GOT3 (cell line): ENCODE results near the gene COX7A2.

Source experiments
- DNase-seq: peaks from one replicate; lab custom pipeline; 2025; ENCODE audit warnings: mixed read lengths; lab: John Stamatoyannopoulos, UW

COX7A2 gene

GRCh38 chr6:75220357-75220756 is 23.2 kb downstream of the COX7A2 start:
- no peak for DNase-seq

- no peak for DNase-seq
Measured at GRCh38 chr6:75219263-75219662, 24.3 kb downstream of the COX7A2 start.

GRCh38 chr6:75217193-75217592 is 26.4 kb downstream of the COX7A2 start:
- DNase-seq: no peak

GRCh38 chr6:75215291-75215690 is 28.3 kb downstream of the COX7A2 start:
- no peak for DNase-seq

- DNase-seq: no peak
Measured at GRCh38 chr6:75213732-75214131, 29.9 kb downstream of the COX7A2 start.

GRCh38 chr6:75213112-75213511 is 30.5 kb downstream of the COX7A2 start:
- no peak for DNase-seq

- DNase-seq: no peak
Measured at GRCh38 chr6:75211920-75212590, 31.5 kb downstream of the COX7A2 start.

- DNase-seq: no peak
Measured at GRCh38 chr6:75210885-75211739, 32.5 kb downstream of the COX7A2 start.

GRCh38 chr6:75209184-75209723 is 34.3 kb downstream of the COX7A2 start:
- no peak for DNase-seq

- DNase-seq: peak; percentile 70
Measured at GRCh38 chr6:75208298-75209183, 35.1 kb downstream of the COX7A2 start.

GRCh38 chr6:75206576-75207342 is 36.8 kb downstream of the COX7A2 start:
- DNase-seq: no peak

GRCh38 chr6:75205776-75206575 is 37.6 kb downstream of the COX7A2 start, which contains the start of gene COL12A1:
TSS of gene COL12A1 (minus strand) at chr6:75206053. CDS start at chr6:75202792, 3,261 bp downstream.
- DNase-seq: peak; percentile 85

GRCh38 chr6:75204959-75205775 is 38.4 kb downstream of the COX7A2 start:
- DNase-seq: no peak

- DNase-seq: peak; percentile 42
Measured at GRCh38 chr6:75204217-75204958, 39.2 kb downstream of the COX7A2 start.

GRCh38 chr6:75203721-75204120 is 39.9 kb downstream of the COX7A2 start:
- no peak for DNase-seq

- no peak for DNase-seq
Measured at GRCh38 chr6:75202676-75203131, 40.9 kb downstream of the COX7A2 start.

- no peak for DNase-seq
Measured at GRCh38 chr6:75201901-75202672, 41.5 kb downstream of the COX7A2 start.

GRCh38 chr6:75201021-75201420 is 42.6 kb downstream of the COX7A2 start:
- no peak for DNase-seq
